IMR-90 (cell line): ENCODE data around the gene CBX8. TPM values are rescaled to one million over a fixed set of nuclear protein-coding genes. Genes with fewer than 3 reads are reported as not detected.

Experiments
- ATAC-seq: fragments of 200-7000 bp; cut with Tn5 transposase; 2 replicates; pipeline ENCODE4 v1.9.1; 2020; ENCODE audit warnings: low read depth, mild to moderate bottlenecking, moderate library complexity
- BruUV-seq: library from RNA; stranded (reverse); fragments of 400-500 nt; replicated peaks from 2 replicates; lab custom pipeline; 2021; lab: Mats Ljungman, UMichigan
- CTCF ChIA-PET: fragments of 300-600 bp; formaldehyde crosslinking; extraction: SDS; loops from one replicate; lab custom pipeline; 2021; ENCODE audit warnings: antibody characterized with exemption; lab: Yijun Ruan, JAX
- POLR2A ChIA-PET: fragments of 300-600 bp; sonication (Branson Sonifier 250); formaldehyde crosslinking; loops from one replicate; lab custom pipeline; 2022; ENCODE audit warnings: antibody characterized with exemption; ENCODE audit not compliant: unreplicated experiment; lab: Charles Lee
- DNase-seq: peaks from one replicate; pipeline ENCODE4 v3.0.0; 2013
- H2AFZ ChIP-seq: replicated peaks from 2 replicates; pipeline ENCODE3; 2013; ENCODE audit warnings: low read length, mild to moderate bottlenecking; ENCODE audit not compliant: poor library complexity
- H2AK5ac ChIP-seq: 2 replicates; pipeline ENCODE4 v1.6.1; 2013; ENCODE audit warnings: low read depth, low read length, inconsistent platforms
- H2AK9ac ChIP-seq: replicated peaks from 2 replicates; pipeline ENCODE3; 2013; ENCODE audit warnings: mild to moderate bottlenecking, low read depth, low read length, moderate library complexity; ENCODE audit not compliant: poor library complexity
- H2BK120ac ChIP-seq: 2 replicates; pipeline ENCODE4 v1.6.1; 2013; ENCODE audit warnings: low read depth, low read length, inconsistent platforms
- H2BK15ac ChIP-seq: 3 replicates; pipeline ENCODE4 v1.6.1; 2013; ENCODE audit warnings: low read depth, low read length, inconsistent platforms
- H2BK20ac ChIP-seq: 2 replicates; pipeline ENCODE4 v1.6.1; 2013; ENCODE audit warnings: low read depth, mild to moderate bottlenecking, inconsistent platforms, low read length, moderate library complexity
- H2BK5ac ChIP-seq: 2 replicates; pipeline ENCODE4 v1.6.1; 2013; ENCODE audit warnings: mild to moderate bottlenecking, low read depth, low read length, inconsistent platforms; ENCODE audit not compliant: poor library complexity, severe bottlenecking
- H3K14ac ChIP-seq: replicated peaks from 2 replicates; pipeline ENCODE4 v1.6.1; 2013; ENCODE audit warnings: low read depth, low read length, inconsistent platforms
- H3K18ac ChIP-seq: 2 replicates; pipeline ENCODE4 v1.6.1; 2013; ENCODE audit warnings: low read depth, low read length, control low read depth
- H3K23ac ChIP-seq: 2 replicates; pipeline ENCODE4 v1.6.1; 2013; ENCODE audit warnings: low read depth, low read length, inconsistent platforms
- H3K27ac ChIP-seq: 2 replicates; pipeline ENCODE4 v1.5.1; 2013; ENCODE audit warnings: mild to moderate bottlenecking, control low read depth, low read length; ENCODE audit not compliant: insufficient read depth
- H3K27me3 ChIP-seq: 2 replicates; pipeline ENCODE4 v1.6.1; 2013; ENCODE audit warnings: low read length; ENCODE audit not compliant: control insufficient read depth, insufficient read depth
- H3K36me3 ChIP-seq: 2 replicates; pipeline ENCODE4 v1.6.1; 2013; ENCODE audit warnings: low read length, mixed read lengths; ENCODE audit not compliant: control insufficient read depth, insufficient read depth
- H3K4ac ChIP-seq: 2 replicates; pipeline ENCODE4 v1.6.1; 2013; ENCODE audit warnings: low read depth, low read length, inconsistent platforms
- H3K4me1 ChIP-seq: 2 replicates; pipeline ENCODE4 v1.6.1; 2013; ENCODE audit warnings: low read length, mixed read lengths; ENCODE audit not compliant: control insufficient read depth, insufficient read depth
- H3K4me2 ChIP-seq: 2 replicates; pipeline ENCODE4 v1.6.1; 2013; ENCODE audit warnings: low read depth, mild to moderate bottlenecking, control low read depth, low read length, moderate library complexity
- H3K4me3 ChIP-seq: 2 replicates; pipeline ENCODE4 v1.5.1; 2013; ENCODE audit warnings: low read depth, mild to moderate bottlenecking, control low read depth, low read length, moderate library complexity; ENCODE audit not compliant: insufficient read depth
- H3K56ac ChIP-seq: 2 replicates; pipeline ENCODE4 v1.6.1; 2013; ENCODE audit warnings: low read length, inconsistent platforms; ENCODE audit not compliant: insufficient read depth; ENCODE audit errors: extremely low read depth
- H3K79me1 ChIP-seq, 2 experiments: 2 replicates each; pipeline ENCODE4 v1.6.1; 2013; ENCODE audit warnings: low read length in 2 of 2, inconsistent platforms in 1 of 2, low read depth in 1 of 2
- H3K9ac ChIP-seq: 2 replicates; pipeline ENCODE4 v1.6.1; 2013; ENCODE audit warnings: low read depth, low read length, control low read depth
- H3K9me1 ChIP-seq: 2 replicates; pipeline ENCODE4 v1.6.1; 2013; ENCODE audit warnings: low read length, inconsistent platforms; ENCODE audit not compliant: insufficient read depth
- H3K9me3 ChIP-seq: 2 replicates; pipeline ENCODE4 v1.6.1; 2013; ENCODE audit warnings: low read length; ENCODE audit not compliant: control insufficient read depth, insufficient read depth
- H4K20me1 ChIP-seq: 2 replicates; pipeline ENCODE4 v1.6.1; 2013; ENCODE audit warnings: low read length, inconsistent platforms; ENCODE audit not compliant: insufficient read depth
- H4K5ac ChIP-seq: 2 replicates; pipeline ENCODE4 v1.6.1; 2013; ENCODE audit warnings: mild to moderate bottlenecking, low read depth, low read length, control low read depth
- H4K8ac ChIP-seq, 2 experiments: 2 replicates each; pipeline ENCODE4 v1.6.1; 2013; ENCODE audit warnings: low read depth in 2 of 2, low read length in 2 of 2, control low read depth in 1 of 2, inconsistent platforms in 1 of 2
- H4K91ac ChIP-seq: 2 replicates; pipeline ENCODE4 v1.6.1; 2013; ENCODE audit warnings: low read depth, low read length, inconsistent platforms; ENCODE audit not compliant: insufficient read depth
- BHLHE40 ChIP-seq: fragments of 150-350 bp; IDR thresholded peaks from 2 replicates; pipeline ENCODE4 v1.6.1; 2016; ENCODE audit warnings: mild to moderate bottlenecking, low read depth, low read length
- WGBS, 2 experiments: methylation state at CpG; one replicate each; pipeline versions ENCODE4 v1.1.5 to v1.1.7; 2013; ENCODE audit warnings: missing lambda C conversion rate in 2 of 2; ENCODE audit not compliant: insufficient read length in 1 of 2; ENCODE audit errors: extremely low coverage in 2 of 2; 5-methylcytosine and 5-hydroxymethylcytosine counted together
- dilution Hi-C: fragments of 300-500 bp; cut with HindIII; formaldehyde crosslinking; loops from one replicate; pipeline ENCODE4 v1.14.3; 2018; ENCODE audit warnings: low sequenced_read_pairs; ENCODE audit not compliant: unreplicated experiment
- in situ Hi-C: fragments of 300-500 bp; cut with MboI; formaldehyde crosslinking; loops from 3 replicates; pipeline ENCODE4 v1.14.3; 2019; ENCODE audit warnings: low sequenced_read_pairs, inconsistent platforms, mixed read lengths
- intact Hi-C: fragments of 100-400 bp; cut with micrococcal nuclease; formaldehyde crosslinking; loops from 2 replicates; pipeline ENCODE4 v1.10.0; 2022
- polyA plus RNA-seq, 3 experiments: library from polyadenylated mRNA; depleted of rRNA; stranded (reverse); fragments of >200 nt; gene quantifications; 2 replicates each; pipeline ENCODE4 v1.2.3, GENCODE V29; 2012; ENCODE audit warnings: low replicate concordance in 1 of 3
- total RNA-seq: library from RNA; depleted of rRNA; stranded (reverse); fragments of >200 nt; gene quantifications from 2 replicates; pipeline ENCODE4 v1.2.3, GENCODE V29; 2012

Gene CBX8
- total and polyA plus RNA-seq, 2 of the 4 experiments (the other 2 are of a cell fraction): 3.2 to 5.4 TPM

- H2BK5ac ChIP-seq: no peak overlapping the region
- WGBS, 2 experiments: 87% methylated on average over 6 of the region's 17 CpGs; no CpG with 5 or more reads in 1 of the 2 experiments
- H3K79me1 ChIP-seq: no peaks in the 10 kb centered on the region
- H3K27ac ChIP-seq: no peak overlapping the region
- H2AFZ ChIP-seq: no peak overlapping the region
- no peak overlapping the region for H3K4me3 ChIP-seq
- no peak overlapping the region for H4K8ac ChIP-seq
- no peaks in the 10 kb centered on the region for H3K9me3 ChIP-seq
- DNase-seq: no peak
- H4K5ac ChIP-seq: no peak overlapping the region
- no peak overlapping the region for H3K4me2 ChIP-seq
- dilution Hi-C loops (no loop called here), in situ Hi-C loops (no loop called here), intact Hi-C loops (no loop called here)
- no peaks in the 10 kb centered on the region for H3K36me3 ChIP-seq
- CTCF ChIA-PET: no interaction called here
- H2BK120ac ChIP-seq: no peak overlapping the region
- no peak overlapping the region for H2BK15ac ChIP-seq
- POLR2A ChIA-PET: no interaction called here
- peaks cover 16% of the 10 kb centered on the region for H3K9me1 ChIP-seq
- TF ChIP-seq BHLHE40: no peak
- no peak overlapping the region for H3K23ac ChIP-seq
- H2BK20ac ChIP-seq: no peak overlapping the region
- H4K91ac ChIP-seq: no peak overlapping the region
- BruUV-seq: no TSS peak
- H3K18ac ChIP-seq: no peak overlapping the region
- H3K27me3 ChIP-seq: peaks cover 18% of the 10 kb centered on the region
- no peaks in the 10 kb centered on the region for H4K20me1 ChIP-seq
- no peak overlapping the region for H2AK5ac ChIP-seq
- peaks cover 5% of the 10 kb centered on the region; the same call in 1 of the 2 replicates for H3K4me1 ChIP-seq
- H3K56ac ChIP-seq: no peak overlapping the region
- no peak overlapping the region for H3K14ac ChIP-seq
- H2AK9ac ChIP-seq: no peak overlapping the region
- H3K9ac ChIP-seq: no peak overlapping the region
- no peak overlapping the region for H3K4ac ChIP-seq
- no peak for ATAC-seq
Observed at GRCh38 chr17:79824234-79824633, 27.4 kb upstream of the CBX8 start.
